ENCODE results near the gene POC5.
"Not testable (repeated sequence)": the region's sequence is repeated elsewhere in the genome, so short reads cannot be mapped to it uniquely, and the experiment has no call there.

Gene POC5

DNA sequence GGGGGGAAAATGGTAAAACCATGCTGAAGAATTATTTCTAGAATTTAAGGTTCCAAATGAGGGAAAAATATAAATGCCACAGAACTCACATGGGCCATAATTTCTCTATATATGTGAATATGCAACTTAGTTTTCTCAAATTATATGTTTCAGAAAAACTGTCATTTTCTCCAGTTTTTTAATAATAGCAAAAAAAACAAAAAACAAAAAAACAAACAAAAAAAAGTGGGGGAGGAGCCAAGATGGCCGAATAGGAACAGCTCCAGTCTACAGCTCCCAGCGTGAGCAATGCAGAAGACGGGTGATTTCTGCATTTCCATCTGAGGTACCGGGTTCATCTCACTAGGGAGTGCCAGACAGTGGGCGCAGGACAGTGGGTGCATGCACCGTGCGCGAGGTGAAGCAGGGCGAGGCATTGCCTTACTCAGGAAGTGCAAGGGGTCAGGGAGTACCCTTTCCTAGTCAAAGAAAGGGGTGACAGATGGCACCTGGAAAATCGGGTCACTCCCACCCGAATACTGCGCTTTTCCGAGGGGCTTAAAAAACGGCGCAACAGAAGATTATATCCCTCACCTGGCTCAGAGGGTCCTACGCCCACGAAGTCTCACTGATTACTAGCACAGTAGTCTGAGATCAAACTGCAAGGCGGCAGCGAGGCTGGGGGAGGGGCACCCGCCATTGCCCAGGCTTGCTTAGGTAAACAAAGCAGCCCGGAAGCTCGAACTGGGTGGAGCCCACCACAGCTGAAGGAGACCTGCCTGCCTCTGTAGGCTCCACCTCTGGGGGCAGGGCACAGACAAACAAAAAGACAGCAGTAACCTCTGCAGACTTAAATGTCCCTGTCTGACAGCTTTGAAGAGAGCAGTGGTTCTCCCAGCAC, 21.5 kb downstream of the POC5 start:
- DNase-seq, result not testable (repeated sequence)

DNA sequence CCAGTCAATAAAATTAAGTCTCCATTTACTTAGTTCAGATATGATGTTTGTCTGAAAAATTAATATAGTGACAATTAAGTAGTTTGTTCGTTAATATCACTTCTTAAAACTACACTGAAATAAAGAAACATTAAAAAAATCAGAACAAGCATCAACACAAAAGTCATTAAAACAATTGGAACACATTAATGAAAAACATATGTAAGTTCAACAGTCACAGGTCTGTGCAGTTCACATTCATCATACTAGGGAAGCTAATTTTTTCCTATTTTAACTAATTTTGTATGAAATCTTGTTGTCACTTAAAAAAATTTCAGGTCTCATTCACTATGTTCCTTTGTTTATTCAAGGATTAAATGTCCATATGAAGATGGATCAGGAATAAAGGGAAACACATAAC, 22.5 kb downstream of the POC5 start:
- no peak for DNase-seq

DNA sequence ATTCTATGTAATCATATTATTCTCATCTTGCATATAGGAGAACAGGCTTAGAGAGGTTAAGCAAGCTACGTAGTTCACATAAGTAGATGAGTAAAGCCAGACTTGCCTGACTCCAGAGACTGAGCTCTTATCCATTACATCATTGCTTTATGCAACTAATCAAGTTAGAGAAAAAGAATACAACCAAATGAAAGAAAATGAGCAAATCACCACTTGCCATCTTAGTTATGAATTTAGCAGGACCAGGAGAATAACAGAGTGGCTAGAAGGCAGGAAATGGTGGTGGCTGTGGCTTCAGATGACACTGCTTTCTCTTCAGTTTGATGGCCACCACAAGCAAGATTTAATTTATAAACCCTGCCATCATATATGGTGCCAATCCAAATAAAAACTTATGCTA, 26.6 kb downstream of the POC5 start:
- no peak for DNase-seq

DNA sequence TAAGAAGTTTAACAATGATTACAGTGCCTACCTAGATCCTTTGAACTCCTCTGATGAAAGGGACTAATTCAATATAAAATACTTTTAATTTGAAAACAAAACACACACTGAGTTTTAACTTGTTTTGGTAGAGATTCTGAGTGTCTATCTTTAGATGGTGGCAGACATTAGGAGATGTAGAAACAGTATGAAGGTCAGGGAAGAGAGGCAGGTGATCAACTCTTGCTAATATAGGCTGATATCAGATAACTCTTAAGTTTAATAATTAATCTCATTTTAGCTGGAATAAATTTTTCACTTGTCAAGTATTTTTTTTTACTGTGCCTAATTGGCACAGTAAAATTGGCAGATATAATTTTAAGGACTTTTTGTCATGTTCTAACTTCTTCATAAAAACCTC, 30.8 kb downstream of the POC5 start:
- no peak for DNase-seq

DNA sequence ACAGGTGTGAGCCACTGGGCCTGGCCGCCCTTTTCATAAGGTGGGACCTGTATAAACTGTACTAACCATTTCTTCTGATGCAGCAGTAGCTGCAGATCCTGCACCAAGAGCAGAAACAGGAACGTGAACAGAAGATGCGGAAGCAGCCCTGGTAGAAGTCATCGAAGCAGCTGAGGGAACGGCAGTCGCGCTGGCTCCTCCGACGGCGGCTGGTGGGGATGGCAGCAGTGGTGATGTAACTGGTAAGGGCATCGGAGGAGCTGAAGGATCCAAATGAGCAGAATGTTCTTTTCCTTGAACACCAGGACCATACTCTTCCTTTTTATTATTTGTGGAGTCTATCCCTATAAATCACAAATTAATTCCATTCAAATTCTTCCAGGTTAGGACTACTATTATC, 32.1 kb downstream of the POC5 start:
- DNase-seq, result no peak

DNA sequence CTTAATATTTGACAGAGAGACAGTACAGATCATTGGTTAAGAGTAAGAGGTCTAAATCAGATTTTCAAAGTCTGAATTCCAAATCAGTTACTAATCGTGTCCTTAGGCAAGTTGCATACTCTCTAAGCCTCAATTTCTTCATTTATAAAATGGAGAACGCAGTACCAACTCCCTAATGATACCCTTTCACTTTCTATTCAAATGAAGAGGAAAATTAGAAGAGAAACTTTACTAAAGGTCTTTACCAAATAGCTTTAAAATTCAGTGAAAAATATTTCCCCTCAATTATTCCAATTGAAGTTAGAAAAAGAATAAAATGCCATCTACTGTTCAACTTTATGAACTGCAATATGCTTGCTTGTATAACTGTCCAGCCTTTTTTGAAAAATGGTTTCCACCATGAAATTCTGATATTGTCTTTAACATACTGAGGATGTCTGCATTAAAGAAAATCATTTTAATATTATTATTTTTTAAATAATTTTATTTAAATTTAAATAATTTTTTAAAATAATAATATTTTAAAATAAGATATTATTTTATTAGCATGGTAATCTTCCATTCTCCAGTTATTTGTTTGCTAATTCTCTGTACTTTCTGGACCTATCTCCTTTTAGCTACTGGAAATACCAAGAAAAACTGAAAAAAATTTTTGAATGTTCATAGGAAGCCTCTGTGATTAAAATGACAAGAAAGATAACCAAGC, 36.0 kb downstream of the POC5 start:
- peak; percentile 81 for DNase-seq

DNA sequence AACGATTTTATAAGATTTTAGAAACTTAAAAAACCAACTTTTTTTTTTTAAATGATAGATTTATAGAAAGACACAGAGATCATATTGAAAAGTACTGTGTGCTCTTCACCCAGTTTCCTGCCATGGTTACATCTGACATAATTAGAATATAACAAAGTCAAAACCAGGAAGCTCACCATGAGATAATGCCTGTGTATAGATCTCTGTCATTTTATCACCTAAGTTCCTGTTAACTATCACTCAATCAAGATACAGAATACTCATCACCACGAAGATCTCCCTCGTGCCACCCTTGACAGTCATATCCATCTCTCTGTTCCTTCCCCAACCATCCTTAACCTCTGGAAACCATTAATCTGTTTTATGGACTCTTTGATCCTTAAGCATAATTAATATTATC, 39.1 kb downstream of the POC5 start:
- no peak for DNase-seq

DNA sequence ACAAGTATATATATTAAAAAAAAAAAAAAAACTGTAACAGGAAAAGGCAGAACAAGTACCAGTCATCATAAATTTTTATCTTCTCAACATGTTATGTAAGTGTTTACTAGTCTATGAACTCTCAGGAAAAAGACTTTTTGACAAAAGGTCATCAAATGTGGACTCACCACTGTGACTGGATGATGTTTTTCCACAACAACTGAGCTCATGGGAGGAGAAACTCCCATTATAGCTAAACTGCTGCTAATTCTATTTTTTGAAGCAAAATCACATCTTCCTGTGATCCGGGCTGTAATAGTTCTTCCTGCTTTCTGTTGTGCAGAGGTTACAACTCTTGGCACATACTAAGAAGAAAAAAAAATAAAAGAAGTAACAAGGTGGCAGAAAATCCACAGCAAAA, 39.6 kb downstream of the POC5 start:
- peak; percentile 24 for DNase-seq

DNA sequence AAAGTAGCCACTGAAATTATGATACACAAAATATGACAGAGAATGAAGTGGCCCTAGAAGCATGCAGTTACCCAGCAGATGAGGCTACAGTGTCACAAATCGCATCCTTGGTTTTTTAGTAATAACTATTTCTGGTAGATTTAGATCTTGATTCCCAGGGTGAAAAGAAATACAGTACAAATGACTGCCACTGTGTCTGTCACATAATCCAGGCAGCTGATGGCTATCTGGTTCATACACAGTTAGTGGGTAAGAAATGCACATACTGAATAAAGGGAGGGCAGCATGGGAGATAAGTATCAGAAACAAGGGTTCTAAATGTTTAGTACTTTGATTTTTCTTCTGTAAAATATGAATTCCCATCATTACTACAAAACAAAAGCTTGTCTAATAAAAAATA, 41.5 kb downstream of the POC5 start:
- DNase-seq, result no peak

DNA sequence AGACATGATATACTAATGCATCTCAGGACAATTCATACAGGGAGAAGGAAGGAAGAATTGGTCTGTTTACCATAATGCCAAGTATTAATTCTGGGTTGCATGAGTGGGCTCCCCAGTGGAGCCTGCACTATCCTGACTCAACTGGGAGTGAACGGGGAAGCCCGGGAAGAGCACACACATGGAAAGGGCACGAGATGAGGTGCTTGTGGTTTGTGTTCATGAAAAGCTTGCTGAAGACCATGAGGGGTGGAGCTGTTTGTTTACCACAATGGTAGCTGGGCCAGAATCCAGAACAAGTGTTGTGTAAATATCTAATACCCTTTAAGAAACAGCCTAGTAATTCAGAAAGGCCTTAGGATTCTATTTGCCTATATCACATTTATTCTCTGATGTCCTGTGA, 44.6 kb downstream of the POC5 start:
- DNase-seq, result no peak

DNA sequence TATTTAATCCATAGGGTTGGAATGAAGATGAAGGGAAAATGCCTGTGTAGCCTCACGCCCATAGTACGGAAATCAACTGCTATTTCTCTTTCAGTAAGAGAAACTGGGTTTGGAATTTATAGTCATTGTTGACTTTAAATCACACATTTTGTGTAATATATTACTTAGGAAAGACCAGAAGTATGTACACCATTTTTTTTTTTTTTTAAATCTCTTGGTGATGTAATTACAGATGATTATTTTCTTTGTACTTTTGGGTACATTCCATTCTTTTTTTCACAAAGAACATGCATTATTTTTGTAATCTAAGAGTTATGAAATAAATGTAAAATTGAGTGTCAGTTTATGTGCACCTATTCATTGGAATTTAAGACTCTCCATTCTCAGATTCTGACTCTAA, 45.7 kb downstream of the POC5 start:
- no peak for DNase-seq

DNA sequence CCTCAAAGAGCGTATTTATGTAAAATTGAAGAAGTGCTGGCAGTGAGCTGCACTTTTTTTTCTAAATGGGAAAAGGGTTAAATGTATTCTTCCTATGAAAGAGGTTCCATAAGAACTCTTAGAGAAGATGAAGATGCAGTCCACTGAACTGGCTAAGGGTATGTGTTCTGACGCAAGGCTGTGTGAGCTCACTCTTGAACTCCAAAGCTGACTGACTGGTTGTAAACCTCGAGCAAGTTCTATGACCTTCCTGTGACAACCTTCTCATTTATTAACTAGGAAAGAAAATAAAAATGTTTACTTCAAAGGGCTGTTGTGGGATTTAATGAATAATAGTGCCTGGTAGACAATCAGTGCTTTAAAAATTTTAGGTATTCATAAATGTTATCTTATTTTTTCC, 46.7 kb downstream of the POC5 start:
- peak; percentile 30 for DNase-seq

DNA sequence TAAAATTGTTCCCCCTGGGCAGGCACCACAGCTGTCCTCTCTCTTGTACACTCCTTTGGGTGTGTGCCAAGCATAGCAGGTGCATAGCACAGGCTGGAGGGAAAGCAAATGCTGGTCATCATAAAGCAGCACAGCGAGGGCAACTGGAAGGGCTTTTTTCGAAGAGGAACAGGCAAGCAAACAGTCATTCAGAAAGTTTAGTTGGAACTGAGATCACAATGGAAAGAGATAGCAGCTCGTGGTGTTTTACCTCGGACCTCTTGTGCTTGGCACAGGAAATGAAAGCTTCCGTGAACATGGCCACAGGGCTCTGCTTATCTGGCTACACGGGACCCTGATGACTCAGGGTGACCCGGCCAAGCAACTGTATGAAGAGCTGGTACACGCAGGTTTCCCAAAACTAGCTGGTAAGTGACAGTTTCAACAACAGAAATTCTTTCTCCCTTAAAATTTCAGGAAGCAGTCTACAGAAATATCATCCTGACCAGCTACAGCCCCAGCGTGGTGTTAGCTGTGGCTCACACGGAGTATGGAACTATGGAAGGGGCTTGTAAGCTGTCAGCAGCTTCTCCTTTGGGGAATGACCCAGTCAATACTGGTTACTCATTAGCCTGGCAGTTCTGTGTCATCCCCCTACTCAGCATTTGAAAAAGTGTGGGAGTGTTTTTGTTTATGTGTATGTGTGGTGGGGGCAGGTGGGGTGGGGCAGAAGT, 48.1 kb downstream of the POC5 start:
- peak; percentile 91 for DNase-seq

DNA sequence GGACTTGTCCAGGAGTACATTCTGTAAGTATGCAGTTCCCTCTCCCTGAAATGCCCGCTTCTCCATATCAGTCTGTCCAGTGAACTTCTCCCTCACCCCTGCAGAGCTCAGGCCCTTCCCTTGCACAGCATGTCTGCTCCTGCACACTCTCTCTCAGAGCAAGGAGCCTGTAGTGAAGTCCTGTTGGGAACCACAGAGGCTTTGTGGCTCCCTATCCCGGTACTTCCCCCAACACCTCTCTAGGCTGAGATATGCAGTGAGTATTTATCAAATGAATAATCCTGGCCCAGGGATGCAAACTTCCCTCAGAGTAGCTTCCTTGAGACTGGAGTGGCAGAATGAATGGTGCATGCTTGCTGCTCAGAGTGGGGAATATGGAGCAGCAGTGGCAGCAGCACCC, 48.8 kb downstream of the POC5 start:
- DNase-seq, result peak; percentile 24

DNA sequence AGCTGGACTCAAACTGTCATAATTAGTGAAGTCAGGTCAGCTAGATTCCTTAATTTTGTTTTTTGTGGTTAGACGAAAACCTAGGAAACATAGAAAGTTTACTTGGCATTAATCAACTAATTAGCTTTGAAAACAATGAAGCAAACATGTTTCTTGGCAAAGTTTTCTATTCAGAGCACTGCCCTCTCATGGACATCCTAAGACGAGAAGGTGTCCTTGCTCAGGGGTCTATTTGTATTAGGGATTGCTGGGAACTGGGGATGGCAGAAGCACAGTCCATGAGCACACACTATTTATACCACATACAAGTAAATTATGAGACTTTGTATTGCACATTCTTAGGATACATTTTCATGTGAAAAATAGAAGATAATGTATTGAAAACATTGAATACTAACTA, 49.7 kb downstream of the POC5 start:
- DNase-seq, result no peak

DNA sequence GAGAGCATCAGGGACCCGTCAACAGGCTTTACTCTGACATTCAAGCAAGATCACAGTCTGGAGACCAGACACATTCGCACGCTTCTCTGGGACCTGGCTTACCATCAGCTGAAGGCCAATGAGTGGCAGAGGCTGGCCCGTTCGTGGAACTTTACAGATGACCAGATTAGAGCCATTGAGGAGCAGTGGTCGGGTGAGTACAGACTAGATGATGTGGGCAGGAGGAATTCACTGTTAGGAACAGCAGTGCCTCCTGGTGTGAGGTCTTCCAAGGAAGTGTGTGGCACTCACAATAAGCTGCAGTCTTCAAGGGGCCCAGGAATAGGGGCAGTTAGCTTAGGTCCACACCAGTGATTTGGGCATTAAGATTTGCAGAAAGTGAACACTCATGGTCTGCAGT, 50.4 kb downstream of the POC5 start:
- no peak for DNase-seq

DNA sequence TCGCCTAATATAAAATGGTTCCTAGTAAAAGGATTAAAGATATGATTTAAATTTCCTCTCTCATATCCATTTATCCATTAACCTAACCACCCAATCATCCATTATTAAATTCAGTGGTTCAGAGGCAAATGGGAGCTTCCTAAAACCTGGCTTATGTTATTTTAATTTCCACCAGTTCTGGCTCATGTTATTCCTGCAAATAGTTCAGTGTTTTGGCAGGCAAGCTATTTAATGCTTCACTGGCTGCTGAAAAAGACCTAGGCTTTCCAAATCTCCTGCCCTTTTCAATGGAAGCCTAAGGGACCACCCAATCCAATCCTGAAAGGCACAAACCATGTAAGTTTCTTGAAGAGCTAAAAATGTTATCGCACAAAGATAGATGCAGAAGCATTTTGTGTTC, 52.3 kb downstream of the POC5 start:
- no peak for DNase-seq

DNA sequence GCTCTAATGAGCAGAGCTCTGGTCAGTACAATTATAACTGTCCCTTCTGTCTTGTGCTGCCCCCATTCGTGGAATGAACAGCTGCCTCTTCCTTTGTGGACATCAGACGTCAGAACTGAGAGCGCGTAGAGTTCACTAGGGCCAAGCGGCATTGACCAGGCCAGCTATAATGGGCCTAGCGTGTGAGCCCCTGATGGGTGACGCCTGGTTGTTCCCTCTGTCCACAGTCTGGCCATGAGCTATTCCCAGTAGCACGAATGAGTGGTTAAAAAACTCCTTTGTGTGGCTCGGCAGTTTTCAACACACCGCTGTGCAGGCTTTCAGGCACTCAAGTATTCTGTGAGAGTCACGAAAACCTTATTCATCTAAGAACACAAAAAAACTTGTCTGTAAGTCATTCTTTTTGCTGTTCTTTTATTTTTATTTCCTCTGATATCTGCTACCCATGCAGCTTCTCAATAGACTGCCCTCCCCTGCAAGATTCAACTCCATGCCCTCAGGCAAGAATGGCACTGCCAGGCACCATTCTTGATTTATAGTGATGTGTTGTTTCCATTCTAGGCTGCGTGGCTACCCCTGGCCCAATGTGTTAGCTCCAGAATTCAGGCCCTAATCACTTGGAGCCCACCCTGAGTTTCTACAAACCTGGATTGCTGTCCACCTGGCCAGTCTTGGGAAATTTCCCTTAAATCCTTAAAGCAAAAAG, 53.5 kb downstream of the POC5 start:
- no peak for DNase-seq

DNA sequence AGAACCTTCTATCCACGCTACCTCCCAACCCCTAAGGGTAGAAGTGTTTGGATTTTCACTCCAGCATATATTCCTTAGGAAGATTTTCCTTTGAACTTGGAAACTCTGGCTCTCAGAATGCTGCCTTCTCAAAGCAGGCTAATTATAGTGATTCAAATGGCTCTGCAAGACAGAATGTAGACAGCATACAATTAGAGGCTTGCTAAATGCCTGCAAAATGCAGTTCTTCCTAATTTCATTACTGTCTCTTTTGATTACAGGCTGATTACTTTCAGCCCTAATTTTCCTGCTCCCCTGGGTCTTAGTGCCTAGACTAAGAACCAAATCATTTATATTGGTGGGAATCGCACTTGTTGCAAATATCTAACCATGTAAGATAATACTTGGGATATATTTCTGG, 55.2 kb downstream of the POC5 start:
- no peak for DNase-seq

DNA sequence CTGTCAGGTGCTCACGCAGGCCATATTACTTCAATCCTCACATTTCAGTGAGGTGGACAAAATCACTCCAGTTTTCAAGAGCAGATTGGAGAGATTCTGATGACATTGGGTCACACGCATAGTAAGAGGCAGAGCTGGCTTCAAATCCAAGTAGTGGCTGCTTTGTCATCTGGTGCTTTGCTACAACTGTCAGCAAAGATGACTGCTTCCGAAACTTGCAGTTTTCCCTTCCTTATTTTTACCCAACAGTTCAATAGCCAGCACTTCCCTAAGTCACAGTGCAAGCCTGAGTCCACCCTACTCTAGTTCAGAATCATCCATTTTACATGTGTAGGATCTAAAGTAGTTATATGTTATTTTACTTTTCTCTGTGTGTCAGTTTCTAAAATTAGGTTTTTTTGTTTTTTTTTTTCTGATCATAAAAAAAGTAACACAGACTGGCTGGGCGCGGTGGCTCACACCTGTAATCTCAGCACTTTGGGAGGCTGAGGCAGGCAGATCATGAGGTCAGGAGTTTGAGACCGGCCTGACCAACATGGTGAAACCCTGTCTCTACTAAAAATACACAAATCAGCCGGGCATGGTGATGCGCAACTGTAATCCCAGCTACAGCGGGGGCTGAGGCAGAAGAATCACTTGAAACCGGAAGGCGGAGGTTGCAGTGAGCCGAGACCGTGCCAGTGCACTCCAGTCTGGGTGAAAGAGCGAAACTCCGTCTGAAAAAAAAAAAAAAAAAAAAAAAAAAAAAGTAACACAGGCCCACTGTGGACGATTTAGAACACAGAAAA, 56.4 kb downstream of the POC5 start:
- DNase-seq, result peak; percentile 94

DNA sequence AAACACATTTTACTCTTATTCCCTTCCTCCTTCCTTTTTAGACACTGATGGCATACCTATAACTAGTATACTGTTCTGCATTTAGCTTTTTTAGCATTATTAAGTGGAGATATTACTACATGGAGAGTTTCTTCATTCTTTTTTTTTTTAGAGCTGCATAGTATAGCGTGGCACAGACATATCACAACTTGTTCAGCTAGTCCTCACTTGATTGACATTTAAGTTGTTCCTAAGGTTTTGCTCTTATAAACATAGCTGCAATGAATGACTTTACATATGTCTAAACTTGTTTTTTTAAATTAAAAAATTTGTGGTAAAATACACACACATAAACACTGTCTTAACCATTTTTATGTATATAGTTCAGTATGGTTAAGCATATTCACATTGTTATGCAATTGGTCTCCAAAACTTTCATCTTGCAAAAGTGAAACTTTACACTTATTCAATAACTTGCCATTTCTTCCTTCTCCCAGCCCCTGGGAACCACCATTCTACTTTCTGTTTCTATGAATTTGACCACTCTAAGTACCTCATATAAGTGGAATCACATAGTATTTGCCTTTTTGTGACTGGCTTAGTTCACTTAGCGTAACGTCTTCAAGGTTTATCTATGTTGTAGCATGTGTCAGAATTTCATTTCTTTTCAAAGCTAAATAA, 57.3 kb downstream of the POC5 start:
- DNase-seq, result peak; percentile 86
